ENCODE measurements around the gene AP1M1.

DNA sequence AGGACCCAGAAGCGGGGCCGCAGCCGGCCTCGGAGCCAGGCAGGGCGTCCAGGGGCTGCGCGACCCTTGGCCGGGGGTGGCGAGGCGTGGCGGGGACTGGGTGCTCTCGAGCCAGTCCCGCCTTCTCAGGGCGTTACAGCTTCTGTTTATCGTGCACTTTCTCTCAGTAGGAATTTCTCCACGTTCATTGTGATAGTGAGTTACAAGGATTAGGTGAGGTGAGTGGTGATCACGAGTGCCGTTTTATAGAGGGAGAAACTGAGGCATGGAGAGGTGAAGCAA is 600 bp downstream of the AP1M1 start:
- TF ChIP-seq, protein P1, sequence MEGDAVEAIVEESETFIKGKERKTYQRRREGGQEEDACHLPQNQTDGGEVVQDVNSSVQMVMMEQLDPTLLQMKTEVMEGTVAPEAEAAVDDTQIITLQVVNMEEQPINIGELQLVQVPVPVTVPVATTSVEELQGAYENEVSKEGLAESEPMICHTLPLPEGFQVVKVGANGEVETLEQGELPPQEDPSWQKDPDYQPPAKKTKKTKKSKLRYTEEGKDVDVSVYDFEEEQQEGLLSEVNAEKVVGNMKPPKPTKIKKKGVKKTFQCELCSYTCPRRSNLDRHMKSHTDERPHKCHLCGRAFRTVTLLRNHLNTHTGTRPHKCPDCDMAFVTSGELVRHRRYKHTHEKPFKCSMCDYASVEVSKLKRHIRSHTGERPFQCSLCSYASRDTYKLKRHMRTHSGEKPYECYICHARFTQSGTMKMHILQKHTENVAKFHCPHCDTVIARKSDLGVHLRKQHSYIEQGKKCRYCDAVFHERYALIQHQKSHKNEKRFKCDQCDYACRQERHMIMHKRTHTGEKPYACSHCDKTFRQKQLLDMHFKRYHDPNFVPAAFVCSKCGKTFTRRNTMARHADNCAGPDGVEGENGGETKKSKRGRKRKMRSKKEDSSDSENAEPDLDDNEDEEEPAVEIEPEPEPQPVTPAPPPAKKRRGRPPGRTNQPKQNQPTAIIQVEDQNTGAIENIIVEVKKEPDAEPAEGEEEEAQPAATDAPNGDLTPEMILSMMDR (IDR thresholded peaks at IDR 0.05; ENCODE audit: insufficient read depth, low read length, poor library complexity, severe bottlenecking): no peak
- no peak for TF ChIP-seq EZH2phosphoT487 (conservative IDR thresholded peaks at IDR 0.05; ENCODE audit: low read length)

Measured in SU-DHL-6 (cell line).